ENCODE data around the gene CCDC71L. TPM values are rescaled to one million over a fixed set of nuclear protein-coding genes. Genes with fewer than 3 reads are reported as not detected.
A peak's percentile ranks its signal among the peaks of the same experiment; 100 is the strongest.

Gene CCDC71L
- total RNA-seq, 1 donor from 2014 or later: 20.3 TPM

DNA sequence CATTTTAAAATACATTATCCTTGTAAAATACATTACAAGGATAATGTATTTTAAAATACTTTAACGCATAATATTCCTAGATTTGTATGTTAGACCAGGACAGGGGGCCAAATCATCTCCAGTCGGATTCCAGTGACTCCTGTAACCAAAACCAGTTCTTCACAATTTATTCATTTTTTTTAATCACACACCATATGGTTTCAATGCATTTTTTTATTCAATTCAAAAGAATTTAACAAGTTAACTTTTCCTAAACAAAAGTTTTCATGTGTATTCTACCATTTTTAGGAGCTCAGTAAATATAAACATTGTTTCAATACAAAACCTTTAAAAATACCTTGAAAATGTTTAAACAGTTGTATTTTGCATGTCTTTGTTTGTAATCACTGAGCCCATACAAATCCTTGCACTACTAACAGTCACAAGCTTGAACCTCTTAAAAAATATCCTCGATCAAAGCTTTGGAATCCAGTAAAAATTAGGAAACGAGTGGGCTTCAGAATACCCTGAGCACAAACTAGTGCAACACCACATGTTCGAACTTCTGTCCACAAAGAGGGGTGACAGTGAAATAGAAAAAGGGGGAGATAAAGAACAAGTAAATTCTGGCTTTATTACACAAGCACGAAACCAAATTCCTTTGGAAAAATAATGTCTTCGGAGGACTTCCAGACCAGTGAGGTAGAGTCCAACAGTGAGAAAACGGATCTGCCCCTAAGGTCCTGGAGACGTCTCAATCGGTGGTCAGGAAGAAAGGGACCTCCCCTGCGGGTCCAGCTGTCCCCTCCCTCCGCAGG is 1.6 kb downstream of the CCDC71L start:
- Mint-ChIP-seq H3K4me3 (ENCODE audit: low read depth) (peak overlapping the region; percentile 69), H3K27ac (peak overlapping the region; percentile 91), H3K9me3 (ENCODE audit: low read depth) (no peaks in the 10 kb centered on the region), H3K4me1 (ENCODE audit: low read depth) (peaks cover 11% of the 10 kb centered on the region), H3K36me3 (ENCODE audit: insufficient read depth) (no peaks in the 10 kb centered on the region), H3K27me3 (peaks cover 3% of the 10 kb centered on the region)
- TF ChIP-seq CTCF (IDR thresholded peaks at IDR 0.05; ENCODE audit: unreplicated experiment): no peak
- DNase-seq (ENCODE audit: low spot score, unreplicated experiment): no peak

DNA sequence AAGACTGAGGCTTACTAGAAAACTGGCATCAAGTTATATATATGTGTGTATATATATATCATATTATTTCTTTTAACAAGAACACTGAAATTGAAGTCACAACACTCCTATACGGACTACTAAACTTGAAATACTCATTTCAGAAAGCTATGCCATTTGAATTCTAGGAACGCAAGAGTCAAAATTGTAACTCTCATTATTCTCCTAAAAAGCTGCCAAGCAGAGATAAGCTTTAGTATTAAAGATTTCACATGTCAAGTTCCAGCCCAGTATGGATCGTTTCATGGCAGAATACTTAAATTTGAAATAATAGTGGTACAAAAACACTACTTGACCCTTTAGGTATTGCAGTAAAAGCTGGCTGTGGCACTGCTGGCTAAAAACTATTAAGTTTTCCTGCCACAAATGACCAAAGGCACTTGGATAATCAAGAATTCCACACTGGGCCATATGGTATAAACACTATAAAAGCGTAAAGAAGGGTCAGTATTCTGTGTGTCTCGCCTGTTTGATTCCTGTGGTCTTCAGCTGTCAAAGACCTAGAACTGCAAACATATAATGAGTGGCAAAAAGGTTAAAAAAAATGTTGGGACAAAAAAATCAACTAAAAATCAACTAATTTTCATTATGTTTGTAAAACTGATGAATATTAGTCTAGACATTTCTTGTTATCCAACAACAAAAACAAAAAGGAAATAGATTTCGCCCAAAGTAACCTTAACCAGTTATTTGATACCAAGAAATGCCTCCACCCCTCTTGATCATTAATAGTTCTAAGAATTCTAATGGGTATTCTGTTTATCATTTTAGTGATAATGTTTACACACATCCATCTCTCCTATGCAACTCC is 2.4 kb downstream of the CCDC71L start:
- Mint-ChIP-seq H3K4me3 (ENCODE audit: low read depth) (peak overlapping the region; percentile 69), H3K9me3 (ENCODE audit: low read depth) (no peaks in the 10 kb centered on the region), H3K27ac (no peak overlapping the region), H3K27me3 (peaks cover 4% of the 10 kb centered on the region), H3K36me3 (ENCODE audit: insufficient read depth) (no peaks in the 10 kb centered on the region), H3K4me1 (ENCODE audit: low read depth) (peaks cover 11% of the 10 kb centered on the region)
- DNase-seq (ENCODE audit: low spot score, unreplicated experiment): no peak
- TF ChIP-seq CTCF (IDR thresholded peaks at IDR 0.05; ENCODE audit: unreplicated experiment): no peak

DNA sequence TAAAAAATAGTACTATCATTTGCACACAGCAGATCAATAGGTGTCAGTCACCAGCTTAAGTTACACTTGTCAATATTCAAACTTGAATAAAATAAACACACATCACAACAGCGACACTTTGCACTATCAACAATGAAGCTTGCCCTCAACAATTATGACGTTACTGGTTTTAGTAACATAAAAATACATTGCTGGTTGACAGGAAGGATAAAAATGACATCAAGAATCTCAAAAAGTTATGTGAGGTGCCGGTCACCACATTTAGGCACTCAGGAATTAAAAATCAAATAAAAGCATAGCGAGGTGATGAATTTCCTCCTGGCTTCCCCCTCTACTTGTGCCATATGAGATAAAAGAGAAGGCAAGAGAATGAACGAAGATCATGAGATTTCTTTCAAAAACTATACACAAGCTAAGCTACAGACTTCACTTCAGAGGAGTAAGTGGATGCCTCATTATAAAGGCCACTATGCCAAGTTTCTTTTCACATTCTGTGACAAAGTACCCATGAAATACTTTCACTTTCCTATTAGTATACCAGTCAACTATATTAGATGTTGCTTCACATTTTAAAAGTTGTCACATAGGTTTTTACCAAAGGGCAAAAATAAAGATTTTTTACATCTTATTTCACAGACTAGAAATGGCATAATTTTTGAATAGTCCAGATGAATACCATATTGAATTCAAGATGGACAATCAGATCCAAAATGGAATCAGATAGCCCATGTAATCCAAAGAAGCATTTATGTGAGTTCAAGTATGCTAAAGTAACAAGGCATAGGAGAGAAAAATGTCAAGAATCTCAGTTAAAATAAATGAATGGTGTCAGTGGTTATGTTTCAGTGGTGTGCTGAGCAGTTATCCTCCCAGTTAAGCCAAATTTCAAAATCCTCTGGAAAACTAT is 3.6 kb downstream of the CCDC71L start:
- Mint-ChIP-seq H3K9me3 (ENCODE audit: low read depth) (no peaks in the 10 kb centered on the region), H3K4me1 (ENCODE audit: low read depth) (peaks cover 11% of the 10 kb centered on the region), H3K27me3 (peaks cover 9% of the 10 kb centered on the region), H3K4me3 (ENCODE audit: low read depth) (no peak overlapping the region), H3K27ac (no peak overlapping the region), H3K36me3 (ENCODE audit: insufficient read depth) (no peaks in the 10 kb centered on the region)
- DNase-seq (ENCODE audit: low spot score, unreplicated experiment): no peak
- no peak for TF ChIP-seq CTCF (IDR thresholded peaks at IDR 0.05; ENCODE audit: unreplicated experiment)

GRCh38 chr7:106655703-106656498 is 5.1 kb downstream of the CCDC71L start:
- DNase-seq (ENCODE audit: low spot score, unreplicated experiment): no peak
- H3K4me3 Mint-ChIP-seq (ENCODE audit: low read depth): no peak overlapping the region
- no peaks in the 10 kb centered on the region for H3K9me3 Mint-ChIP-seq (ENCODE audit: low read depth)
- TF ChIP-seq CTCF (IDR thresholded peaks at IDR 0.05; ENCODE audit: unreplicated experiment): no peak
- H3K27me3 Mint-ChIP-seq: peaks cover 9% of the 10 kb centered on the region
- H3K27ac Mint-ChIP-seq: no peak overlapping the region
- peaks cover 11% of the 10 kb centered on the region for H3K4me1 Mint-ChIP-seq (ENCODE audit: low read depth)
- no peaks in the 10 kb centered on the region for H3K36me3 Mint-ChIP-seq (ENCODE audit: insufficient read depth)
